GM19397 (cell line): ENCODE results near the gene TRPT1.
A peak's percentile ranks its signal among the peaks of the same experiment; 100 is the strongest.

ENCODE experiments used
- ATAC-seq: cut with Tn5 transposase; IDR thresholded peaks from one replicate; pipeline ENCODE4 v1.9.1; 2021; ENCODE audit warnings: mild to moderate bottlenecking, moderate library complexity; ENCODE audit not compliant: unreplicated experiment

Gene TRPT1

DNA sequence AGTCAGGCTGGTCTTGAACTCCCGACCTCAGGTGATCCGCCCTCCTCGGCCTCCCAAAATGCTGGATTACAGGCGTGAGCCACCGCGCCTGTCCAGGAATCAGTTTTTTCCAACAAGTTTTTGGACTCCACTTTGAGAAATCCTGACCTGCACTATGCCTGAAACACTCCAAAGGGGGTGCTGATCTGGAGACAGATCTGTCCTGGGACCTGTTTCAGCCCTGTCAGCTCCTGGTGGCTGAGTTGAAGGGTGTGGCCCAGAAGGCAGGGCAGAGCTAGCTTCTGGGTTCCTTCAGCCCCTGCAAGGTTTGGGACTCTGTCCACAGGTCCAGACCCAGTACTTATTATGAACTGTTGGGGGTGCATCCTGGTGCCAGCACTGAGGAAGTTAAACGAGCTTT lies 5.6 kb upstream of the TRPT1 start:
- no peak for ATAC-seq

DNA sequence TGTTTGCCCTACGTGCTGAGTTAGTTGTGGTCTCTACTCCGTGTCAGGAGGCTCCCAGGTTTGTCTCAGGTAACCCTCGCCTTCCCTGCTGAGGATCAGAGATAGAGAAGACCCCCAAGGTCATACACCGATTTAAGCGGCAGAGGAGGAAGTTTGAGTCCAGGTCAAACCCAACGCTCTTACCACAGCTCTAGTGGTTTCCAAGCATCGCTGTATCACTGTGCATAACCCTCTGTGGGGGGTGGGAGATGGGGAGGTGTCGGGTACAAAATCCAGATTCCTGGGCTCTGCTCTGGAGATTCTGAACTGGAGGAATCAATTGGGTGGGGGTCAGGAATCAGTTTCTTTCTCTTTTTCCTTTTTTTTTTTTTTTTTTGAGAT lies 5.0 kb upstream of the TRPT1 start:
- ATAC-seq, result no peak

DNA sequence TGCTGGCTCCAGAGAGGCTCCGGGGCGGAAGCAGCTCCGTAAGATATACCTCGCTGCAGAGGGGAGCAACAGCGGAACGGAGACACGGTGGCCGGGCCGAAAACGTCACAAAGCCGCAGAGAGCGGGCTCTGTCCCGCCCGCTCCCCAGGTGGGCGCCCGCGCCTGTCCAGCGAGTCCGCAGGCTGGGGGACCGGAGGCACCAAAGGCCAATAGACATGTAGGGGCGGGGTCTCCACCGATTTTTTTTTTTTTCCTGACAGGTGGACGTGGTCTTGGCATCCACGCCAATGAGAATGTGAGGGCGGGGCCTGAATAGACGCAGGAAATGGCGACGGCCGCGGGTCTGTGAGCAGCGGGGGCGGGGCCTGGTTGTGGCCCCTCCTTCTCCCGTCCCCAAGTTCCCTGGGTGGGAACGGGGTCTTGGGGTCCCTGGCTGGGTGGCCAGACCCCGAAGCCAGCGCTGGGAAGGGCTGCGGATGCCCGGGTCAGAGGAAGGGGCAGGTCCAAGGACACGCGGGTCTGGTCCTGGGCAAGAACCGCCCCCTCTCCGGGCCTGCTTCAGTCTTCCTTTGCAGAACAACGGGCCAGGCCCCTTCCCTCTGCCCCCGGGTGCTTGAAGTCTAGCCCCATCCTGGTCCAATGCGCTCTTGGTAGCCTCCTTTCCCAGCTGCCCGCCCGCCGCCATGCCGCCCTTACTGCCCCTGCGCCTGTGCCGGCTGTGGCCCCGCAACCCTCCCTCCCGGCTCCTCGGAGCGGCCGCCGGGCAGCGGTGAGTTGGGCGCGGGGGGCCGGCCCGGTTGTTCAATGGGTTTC lies 4.4 kb upstream of the TRPT1 start, which contains the start of gene DNAJC4:
DNAJC4 (plus strand) TSS at position 378 of the 814 bp plus-strand sequence; CDS start at position 685, 307 bp downstream.
- peak; percentile 52 for ATAC-seq

DNA sequence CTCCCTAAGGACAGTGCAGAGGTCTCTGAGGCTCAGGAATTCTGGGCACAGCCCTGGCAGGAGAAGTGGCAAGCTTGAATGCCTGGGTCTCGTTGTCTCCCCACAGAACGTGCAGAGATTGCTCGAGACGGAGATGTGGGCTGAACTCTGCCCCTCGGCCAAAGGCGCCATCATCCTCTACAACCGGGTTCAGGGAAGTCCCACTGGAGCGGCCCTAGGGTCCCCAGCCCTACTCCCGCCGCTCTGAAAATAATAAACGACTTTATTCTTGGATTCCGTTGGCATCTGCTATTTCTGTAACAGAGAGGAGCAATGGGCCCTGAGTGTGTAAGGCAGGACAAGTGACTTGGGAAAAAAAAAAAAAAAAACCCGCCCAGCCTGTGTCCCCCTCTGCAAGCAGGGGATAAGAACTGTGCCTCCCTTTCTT lies 3.8 kb upstream of the TRPT1 start:
- ATAC-seq, result no peak

DNA sequence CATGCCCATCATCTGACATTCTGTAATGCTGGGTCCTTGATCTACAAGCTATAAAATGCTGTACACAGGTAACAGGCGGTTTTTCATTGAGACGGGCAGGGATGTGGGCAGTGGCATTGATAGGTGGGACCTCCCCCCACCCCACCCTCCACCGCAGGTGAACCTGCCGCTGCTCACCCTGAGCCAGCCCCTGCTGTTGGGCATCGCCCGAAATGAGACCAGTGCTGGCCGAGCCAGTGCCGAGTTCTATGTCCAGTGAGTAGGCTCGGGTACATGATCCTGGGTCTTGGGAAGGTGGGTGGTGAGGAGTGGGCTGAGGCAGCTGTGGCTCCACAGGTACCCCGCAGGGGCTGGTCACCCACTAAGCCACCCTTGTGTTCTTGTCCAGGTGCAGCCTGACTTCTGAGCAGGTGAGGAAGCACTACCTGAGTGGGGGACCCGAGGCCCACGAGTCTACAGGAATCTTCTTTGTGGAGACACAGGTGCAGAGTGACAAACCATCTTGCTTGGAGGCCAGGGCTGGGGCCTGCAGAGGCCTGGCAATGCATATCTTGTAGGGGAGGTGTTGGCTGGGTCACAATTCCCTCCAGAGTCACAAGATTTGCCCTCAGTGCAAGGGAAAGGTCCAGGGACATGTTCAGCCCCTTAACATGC lies 3.2 kb upstream of the TRPT1 start:
- ATAC-seq, result no peak

DNA sequence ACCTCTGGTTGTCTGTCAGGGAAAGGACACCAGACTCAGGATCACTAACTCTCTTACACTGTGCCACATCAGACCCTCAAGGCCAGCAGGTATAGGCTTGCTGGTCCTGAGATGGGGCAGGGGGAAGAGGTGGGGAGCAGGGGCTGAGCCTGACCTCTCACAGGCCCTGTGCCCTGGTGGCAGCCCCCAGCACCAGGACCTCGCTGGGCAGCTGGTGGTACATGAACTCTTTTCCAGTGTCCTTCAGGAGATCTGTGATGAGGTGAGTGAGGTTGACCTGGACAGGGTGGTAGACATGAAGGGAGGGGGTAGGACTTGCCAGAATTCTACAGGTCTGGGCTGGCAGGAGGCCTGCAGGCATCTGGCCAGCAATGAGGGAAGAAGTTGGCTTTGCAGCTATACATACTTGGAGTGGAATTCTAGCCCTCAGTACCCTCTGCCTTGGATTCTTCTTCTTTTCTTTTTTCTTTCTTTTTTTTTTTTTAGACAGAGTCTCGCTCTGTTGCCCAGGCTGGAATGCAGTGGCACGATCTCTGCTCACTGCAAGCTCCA lies 1.5 kb upstream of the TRPT1 start:
- ATAC-seq, result no peak

DNA sequence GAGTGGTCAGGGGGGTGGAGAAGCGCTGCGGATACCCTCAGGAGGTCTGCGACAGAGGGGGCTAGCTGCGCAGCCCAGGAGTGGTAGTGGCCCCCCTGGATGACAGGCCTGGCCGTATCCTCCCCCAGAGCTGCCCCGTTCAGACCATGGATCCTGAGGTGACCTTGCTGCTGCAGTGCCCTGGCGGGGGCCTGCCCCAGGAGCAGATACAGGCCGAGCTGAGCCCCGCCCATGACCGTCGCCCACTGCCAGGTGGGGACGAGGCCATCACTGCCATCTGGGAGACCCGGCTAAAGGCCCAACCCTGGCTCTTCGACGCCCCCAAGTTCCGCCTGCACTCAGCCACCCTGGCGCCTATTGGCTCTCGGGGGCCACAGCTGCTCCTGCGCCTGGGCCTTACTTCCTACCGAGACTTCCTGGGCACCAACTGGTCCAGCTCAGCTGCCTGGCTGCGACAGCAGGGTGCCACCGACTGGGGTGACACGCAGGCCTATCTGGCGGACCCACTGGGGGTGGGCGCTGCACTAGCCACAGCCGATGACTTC lies 593 bp upstream of the TRPT1 start:
- peak; percentile 8 for ATAC-seq

DNA sequence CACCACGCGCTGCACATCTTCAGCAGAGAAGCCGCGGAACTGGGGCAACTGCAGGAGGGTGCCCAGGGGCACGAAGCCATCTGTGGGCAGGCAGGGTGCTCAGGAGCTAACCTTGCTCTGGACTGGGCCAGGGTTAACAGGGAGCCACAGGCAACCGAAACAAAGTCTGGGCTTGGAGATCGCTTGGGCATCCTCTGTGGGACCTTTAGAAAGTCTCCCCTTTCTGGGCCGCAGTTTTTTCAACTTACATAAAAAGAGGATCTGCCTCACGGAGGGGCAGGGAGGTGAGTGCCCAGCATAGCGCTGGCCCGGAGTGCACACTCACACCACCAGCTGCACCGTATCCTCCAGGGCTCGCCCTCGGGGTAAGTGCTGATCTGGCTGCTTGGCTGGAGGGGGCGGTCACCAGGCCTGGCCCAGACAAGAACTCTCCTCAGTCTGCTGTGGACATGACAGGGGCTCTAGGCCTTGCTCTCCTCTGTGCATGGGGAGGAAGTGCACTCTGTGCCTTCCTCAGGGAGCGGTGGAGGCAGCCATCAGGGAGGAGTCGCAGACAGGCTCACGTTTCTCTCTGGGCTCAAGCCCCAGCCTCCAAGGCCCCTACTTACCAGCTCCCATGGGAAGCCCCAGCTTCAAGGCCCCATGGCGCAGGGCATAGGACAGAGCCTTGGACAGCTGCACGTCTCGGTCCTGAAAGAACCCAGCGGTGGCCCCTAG lies 937 bp downstream of the TRPT1 start:
- ATAC-seq, result no peak

DNA sequence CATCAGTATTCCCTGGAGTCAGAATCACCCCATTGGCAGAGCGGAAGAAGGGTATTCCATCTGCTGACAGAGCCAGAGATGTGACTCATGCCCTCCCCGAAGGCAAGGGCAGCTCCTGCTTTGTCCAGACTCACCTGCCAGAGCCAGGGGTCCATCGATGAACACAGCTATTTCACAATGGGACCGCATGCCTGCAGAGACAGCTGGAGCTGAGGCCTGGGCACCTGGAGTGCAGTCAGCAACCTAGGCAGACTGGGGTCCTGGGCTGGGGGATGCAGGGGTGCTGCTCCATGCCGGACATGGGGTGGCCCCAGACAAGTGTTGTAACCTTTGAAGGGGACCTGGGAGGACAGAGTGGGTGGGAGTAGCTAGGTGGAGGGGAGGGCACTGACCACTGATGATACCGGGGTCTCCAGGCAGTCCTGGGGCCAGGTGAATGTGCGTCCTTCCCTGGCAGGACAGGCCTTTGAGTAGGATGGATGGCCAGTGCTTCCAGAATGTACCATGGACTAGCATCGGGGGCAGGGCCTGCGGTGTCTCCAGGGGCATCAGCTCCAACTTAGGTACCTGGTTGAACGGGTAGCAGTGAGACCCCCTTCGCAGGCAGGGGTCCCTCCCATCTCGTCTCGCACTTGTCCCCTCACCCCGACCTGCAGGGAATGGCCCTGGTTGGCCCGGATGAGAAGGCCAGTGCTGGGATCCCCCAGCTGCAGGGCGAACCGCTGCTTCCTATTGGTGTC lies 1.7 kb downstream of the TRPT1 start:
- ATAC-seq, result no peak

DNA sequence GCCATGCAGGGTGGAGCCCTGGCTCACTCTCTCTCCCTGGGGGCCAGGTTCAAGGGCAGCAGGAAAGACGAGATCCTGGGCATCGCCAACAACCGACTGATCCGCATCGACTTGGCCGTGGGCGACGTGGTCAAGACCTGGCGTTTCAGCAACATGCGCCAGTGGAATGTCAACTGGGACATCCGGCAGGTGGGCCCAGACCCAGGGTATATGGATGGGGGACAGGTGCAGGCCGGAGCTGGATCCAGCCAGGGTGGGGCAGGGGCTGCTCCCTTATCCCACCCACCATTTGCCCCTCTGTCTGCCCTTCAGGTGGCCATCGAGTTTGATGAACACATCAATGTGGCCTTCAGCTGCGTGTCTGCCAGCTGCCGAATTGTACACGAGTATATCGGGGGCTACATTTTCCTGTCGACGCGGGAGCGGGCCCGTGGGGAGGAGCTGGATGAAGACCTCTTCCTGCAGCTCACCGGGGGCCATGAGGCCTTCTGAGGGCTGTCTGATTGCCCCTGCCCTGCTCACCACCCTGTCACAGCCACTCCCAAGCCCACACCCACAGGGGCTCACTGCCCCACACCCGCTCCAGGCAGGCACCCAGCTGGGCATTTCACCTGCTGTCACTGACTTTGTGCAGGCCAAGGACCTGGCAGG lies 2.9 kb downstream of the TRPT1 start:
- ATAC-seq, result no peak

DNA sequence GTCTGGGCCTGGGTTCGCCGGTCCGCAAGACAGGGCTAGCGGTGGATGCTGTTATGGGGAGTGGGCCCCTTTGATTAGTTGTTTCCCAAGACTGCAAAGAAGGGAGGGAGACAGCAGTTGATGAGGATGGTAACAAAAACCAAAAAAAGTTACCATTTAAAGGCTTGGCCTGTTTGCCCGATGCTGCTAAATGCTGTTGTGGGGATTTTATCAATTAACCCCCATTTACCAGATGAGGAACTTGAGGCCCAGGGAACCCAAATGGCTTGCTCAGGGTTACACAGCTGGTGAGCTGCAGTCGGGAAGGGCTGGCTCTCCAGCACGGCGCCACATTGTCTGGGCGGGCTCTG lies 3.4 kb downstream of the TRPT1 start:
- ATAC-seq, result no peak

DNA sequence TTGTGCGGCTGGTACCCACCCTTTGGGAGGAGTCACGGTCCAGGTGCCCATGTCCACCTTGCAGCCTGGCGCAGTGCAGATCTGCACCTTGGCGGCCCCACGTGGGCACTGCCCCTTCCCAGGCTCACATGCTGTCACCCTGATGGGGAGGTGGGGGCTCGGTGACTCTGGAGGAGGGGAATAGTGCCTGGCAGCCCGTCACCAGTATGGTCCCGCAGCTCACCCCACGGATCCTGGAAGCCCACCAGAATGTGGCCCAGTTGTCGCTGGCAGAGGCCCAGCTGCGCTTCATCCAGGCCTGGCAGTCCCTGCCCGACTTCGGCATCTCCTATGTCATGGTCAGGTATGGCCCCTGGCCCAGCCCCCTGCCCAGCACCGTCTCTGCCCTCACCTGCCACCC lies 5.2 kb downstream of the TRPT1 start:
- no peak for ATAC-seq

DNA sequence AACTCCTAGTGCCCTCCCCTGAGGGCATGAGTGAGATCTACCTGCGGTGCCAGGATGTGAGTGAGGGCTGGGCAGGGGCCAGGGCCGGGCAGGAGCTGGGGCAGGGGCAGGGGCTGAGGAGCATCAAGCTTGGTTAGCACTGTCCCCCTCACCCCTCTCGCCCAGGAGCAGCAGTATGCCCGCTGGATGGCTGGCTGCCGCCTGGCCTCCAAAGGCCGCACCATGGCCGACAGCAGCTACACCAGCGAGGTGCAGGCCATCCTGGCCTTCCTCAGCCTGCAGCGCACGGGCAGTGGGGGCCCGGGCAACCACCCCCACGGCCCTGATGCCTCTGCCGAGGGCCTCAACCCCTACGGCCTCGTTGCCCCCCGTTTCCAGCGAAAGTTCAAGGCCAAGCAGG lies 5.7 kb downstream of the TRPT1 start:
- no peak for ATAC-seq

DNA sequence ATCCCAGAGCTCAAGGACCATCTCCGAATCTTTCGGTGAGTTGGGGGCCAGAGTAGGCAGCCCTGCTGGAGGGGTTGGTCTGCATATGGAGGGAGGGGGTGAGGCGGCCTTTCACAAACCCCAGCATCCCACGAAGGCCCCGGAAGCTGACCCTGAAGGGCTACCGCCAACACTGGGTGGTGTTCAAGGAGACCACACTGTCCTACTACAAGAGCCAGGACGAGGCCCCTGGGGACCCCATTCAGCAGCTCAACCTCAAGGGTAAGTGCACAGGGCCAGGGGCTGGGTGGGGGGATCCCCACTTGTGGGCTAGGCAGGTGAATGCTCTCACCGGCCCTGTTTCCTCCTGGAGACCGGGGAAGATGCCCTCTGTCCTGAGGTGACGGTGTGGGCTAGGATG lies 6.2 kb downstream of the TRPT1 start:
- ATAC-seq, result no peak

DNA sequence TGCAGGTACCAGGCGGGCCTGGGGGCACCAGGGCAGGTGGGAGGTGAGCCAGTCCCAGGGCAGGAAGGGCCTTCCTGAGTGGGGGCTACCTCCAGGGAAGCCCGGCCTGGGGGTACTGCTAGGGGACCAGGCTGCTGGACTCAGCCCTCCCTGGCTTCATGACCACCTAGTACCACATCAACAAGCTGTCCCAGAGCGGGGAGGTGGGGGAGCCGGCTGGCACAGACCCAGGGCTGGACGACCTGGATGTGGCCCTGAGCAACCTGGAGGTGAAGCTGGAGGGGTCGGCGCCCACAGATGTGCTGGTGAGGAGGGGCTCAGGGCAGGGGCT lies 6.7 kb downstream of the TRPT1 start:
- no peak for ATAC-seq

DNA sequence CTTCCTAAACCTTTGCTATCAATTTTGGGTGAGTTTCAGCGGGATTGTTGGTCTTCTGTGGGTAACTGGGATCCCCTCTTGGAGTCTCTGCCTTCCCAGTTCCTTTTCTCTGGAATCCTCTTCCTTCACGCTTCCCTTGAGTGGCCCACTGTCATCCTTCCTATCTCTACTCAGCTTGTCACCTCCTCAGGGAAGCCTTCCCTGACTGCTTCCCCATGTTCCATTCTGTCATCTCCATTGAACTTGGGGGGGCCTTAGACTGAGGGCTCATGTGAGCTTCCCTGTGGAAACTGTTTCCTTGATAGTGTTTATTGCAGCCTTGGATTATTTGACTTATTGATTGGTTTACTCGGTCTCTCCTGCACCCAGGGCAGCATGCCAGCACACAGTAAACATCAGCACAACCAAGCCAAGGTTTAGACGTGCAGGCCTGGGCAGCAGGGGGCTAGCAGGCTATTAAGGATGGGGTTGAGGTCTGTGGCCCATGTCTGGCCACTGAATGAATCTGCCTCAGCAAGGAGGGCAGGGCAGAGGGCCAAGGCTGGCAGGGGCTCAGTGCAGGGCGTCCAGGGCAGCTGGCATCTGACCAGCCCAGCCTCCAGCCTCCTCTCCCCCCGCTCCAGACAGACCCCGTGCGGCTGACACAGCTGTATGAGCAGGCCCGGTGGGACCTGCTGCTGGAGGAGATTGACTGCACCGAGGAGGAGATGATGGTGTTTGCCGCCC lies 7.2 kb downstream of the TRPT1 start:
- ATAC-seq, result no peak

DNA sequence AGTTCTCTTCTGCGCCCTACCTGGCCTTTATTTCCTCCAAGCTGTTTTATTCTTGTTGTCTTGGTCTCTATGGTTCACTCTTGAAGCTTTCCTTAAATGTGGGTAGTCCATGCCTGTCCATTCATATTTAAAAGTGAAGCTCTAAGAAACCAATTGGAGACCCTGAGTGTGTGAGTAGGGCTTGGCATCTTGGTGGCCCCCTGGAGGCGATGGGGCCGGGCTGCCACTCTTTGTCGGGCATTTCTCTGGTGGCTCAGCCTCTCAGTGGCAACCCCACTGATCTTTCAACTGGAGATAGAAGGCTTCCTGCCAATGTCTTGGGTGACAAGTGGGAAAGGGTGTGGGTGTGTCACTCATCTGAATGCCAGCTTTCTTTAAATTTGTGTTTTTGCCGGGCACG lies 9.1 kb downstream of the TRPT1 start:
- no peak for ATAC-seq

DNA sequence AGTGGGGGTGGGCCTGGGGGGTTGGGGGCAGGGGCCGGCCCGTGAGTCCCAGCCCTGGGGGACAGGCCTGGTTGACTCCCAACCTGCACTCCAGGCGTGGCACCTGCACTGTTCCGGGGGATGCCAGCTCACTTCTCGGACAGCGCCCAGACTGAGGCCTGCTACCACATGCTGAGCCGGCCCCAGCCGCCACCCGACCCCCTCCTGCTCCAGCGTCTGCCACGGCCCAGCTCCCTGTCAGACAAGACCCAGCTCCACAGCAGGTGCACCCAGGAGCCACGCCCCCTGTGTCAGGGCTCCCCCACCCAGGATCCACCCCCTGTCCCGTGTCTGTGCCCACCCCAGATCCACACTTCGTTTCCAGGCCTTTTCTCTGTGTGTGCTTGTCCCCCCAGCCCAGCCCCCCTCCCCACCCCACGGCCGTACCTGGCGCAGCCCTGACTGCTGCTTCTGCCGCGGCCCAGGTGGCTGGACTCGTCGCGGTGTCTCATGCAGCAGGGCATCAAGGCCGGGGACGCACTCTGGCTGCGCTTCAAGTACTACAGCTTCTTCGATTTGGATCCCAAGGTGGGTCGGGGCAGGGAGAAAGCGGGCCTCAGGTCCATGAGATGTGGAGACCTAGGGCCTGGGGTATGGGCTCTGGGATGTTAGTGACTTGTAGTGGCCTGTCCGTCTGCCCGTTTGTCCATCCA lies 14.7 kb downstream of the TRPT1 start:
- no peak for ATAC-seq
